Sigmoid colon (tissue), 7 donors: ENCODE data around the gene KIR2DL4. TPM values are rescaled to one million over a fixed set of nuclear protein-coding genes. Genes with fewer than 3 reads are reported as not detected.
"Not testable (repeated sequence)": the region's sequence is repeated elsewhere in the genome, so short reads cannot be mapped to it uniquely, and the experiment has no call there.

Experiments used
- DNase-seq: peaks from one replicate; pipeline ENCODE4 v3.0.0-alpha.2; 2019
- H3K27ac ChIP-seq, 4 donors: fragments of 200-600 bp; sonication (generic); one replicate each; pipeline ENCODE4 v1.5.1; 2016 to 2019; ENCODE audit warnings: mild to moderate bottlenecking in 1 of 4
- H3K27me3 ChIP-seq, 3 donors: fragments of 200-600 bp; sonication (generic); one replicate each; pipeline ENCODE4 v1.5.1; 2019; ENCODE audit warnings: mild to moderate bottlenecking in 1 of 3
- H3K36me3 ChIP-seq, 4 donors: fragments of 200-600 bp; sonication (generic); one replicate each; pipeline ENCODE4 v1.5.1; 2016 to 2019
- H3K4me1 ChIP-seq, 4 donors: fragments of 200-600 bp; sonication (generic); one replicate each; pipeline ENCODE4 v1.5.1; 2017 to 2019
- H3K4me3 ChIP-seq, 4 donors: fragments of 200-600 bp; sonication (generic); one replicate each; pipeline ENCODE4 v1.5.1; 2017 to 2019; ENCODE audit warnings: mild to moderate bottlenecking in 2 of 4, moderate library complexity in 1 of 4
- H3K9me3 ChIP-seq, 4 donors: fragments of 200-600 bp in 3 of 4; sonication (generic) in 3 of 4; one replicate each; pipeline versions ENCODE4 v1.5.1 to v1.6.1; 2013 to 2019
- EP300 ChIP-seq, 4 donors: sonication (generic); formaldehyde crosslinking; IDR thresholded peaks; one replicate each; pipeline ENCODE4 v1.6.1; 2017; ENCODE audit warnings: antibody characterized with exemption in 4 of 4
- POLR2A ChIP-seq, 2 donors: fragments of 450-650 bp; IDR thresholded peaks; one replicate each; pipeline ENCODE4 v1.6.1; 2016; ENCODE audit warnings: antibody characterized with exemption in 2 of 2, mild to moderate bottlenecking in 2 of 2, moderate library complexity in 2 of 2
- POLR2AphosphoS5 ChIP-seq, 4 donors: sonication (generic); formaldehyde crosslinking; IDR thresholded peaks; one replicate each; pipeline ENCODE4 v1.6.1; 2017; ENCODE audit warnings: antibody characterized with exemption in 4 of 4
- WGBS, 2 donors: extraction: QIAGEN DNeasy Blood & Tissue Kit; methylation state at CpG; one replicate each; pipeline ENCODE4 v1.1.7; 2013; 5-methylcytosine and 5-hydroxymethylcytosine counted together
- intact Hi-C: fragments of 100-400 bp; cut with DNase I; formaldehyde crosslinking; loops from one replicate; pipeline ENCODE4 v1.15.1; 2023
- polyA plus RNA-seq, 3 donors: library from polyadenylated mRNA; stranded (reverse); fragments of 200-250 nt; gene quantifications; one replicate each; pipeline ENCODE4 v1.2.3, GENCODE V29; 2013
- total RNA-seq, 4 donors: library from RNA; depleted of rRNA; stranded (reverse); fragments of >200 nt; gene quantifications; one replicate each; pipeline ENCODE4 v1.1.0, GENCODE V29; 2016
- TF ChIP-seq, protein P1 (sequence below), 4 experiments: fragments of 450-650 bp in 3 of 4; fragments of 200-600 bp in 1 of 4; IDR thresholded peaks; one replicate each; pipeline ENCODE4 v1.5.1; 2016 to 2019; ENCODE audit warnings: antibody characterized with exemption in 4 of 4, mild to moderate bottlenecking in 3 of 4, moderate library complexity in 2 of 4
- donor health status: healthy with polysubstance abuse.
- donor health status: Bipolar disorder and iron deficiency.
- donor health status: healthy.

The KIR2DL4 gene
- not detected for total RNA-seq
- under 1 TPM in 1 of 3 donors, not detected in 2; 0.45 TPM for polyA plus RNA-seq

DNA sequence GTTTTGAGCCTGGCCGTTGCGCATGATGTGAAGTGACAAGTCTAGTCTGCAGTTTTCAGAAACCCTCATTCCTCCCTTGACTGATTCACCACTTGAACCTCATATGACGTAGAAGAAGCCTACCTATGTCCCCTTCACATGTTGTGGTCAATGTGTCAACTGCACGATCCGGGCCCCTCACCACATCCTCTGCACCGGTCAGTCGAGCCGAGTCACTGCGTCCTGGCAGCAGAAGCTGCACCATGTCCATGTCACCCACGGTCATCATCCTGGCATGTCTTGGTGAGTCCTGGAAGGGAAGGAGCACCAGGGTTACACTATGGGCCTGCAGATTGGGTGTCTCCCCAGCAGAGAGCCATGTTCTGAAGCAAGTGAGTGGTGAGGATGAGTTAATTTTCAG, at the start of gene KIR2DL4:
Gene KIR2DL4 (plus strand): TSS at position 201 of the 400 bp plus-strand sequence. CDS start 42 bp downstream, at position 243.
- WGBS, 2 donors = 86 to 89% methylated on average over 10 of the region's 10 CpGs
- intact Hi-C loops = no loop called here
- no peak for DNase-seq
- peaks cover 0 to 7% (median 0%) of the 10 kb centered on the region in 3 donors for H3K27me3 ChIP-seq
- H3K36me3 ChIP-seq = no peaks in the 10 kb centered on the region
- no peaks in the 10 kb centered on the region for H3K4me1 ChIP-seq
- no peak within 1 kb of the TSS for H3K27ac ChIP-seq
- H3K4me3 ChIP-seq = no peak within 1 kb of the TSS
- H3K9me3 ChIP-seq = peaks cover 0 to 3% (median under 1%) of the 10 kb centered on the region in 4 donors
- TF ChIP-seq EP300 (IDR thresholded peaks at IDR 0.05) (no peak), POLR2A (IDR thresholded peaks at IDR 0.05) (no peak), POLR2AphosphoS5 (IDR thresholded peaks at IDR 0.05) (no peak)
- TF ChIP-seq, protein P1, sequence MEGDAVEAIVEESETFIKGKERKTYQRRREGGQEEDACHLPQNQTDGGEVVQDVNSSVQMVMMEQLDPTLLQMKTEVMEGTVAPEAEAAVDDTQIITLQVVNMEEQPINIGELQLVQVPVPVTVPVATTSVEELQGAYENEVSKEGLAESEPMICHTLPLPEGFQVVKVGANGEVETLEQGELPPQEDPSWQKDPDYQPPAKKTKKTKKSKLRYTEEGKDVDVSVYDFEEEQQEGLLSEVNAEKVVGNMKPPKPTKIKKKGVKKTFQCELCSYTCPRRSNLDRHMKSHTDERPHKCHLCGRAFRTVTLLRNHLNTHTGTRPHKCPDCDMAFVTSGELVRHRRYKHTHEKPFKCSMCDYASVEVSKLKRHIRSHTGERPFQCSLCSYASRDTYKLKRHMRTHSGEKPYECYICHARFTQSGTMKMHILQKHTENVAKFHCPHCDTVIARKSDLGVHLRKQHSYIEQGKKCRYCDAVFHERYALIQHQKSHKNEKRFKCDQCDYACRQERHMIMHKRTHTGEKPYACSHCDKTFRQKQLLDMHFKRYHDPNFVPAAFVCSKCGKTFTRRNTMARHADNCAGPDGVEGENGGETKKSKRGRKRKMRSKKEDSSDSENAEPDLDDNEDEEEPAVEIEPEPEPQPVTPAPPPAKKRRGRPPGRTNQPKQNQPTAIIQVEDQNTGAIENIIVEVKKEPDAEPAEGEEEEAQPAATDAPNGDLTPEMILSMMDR (IDR thresholded peaks at IDR 0.05) = no peak

DNA sequence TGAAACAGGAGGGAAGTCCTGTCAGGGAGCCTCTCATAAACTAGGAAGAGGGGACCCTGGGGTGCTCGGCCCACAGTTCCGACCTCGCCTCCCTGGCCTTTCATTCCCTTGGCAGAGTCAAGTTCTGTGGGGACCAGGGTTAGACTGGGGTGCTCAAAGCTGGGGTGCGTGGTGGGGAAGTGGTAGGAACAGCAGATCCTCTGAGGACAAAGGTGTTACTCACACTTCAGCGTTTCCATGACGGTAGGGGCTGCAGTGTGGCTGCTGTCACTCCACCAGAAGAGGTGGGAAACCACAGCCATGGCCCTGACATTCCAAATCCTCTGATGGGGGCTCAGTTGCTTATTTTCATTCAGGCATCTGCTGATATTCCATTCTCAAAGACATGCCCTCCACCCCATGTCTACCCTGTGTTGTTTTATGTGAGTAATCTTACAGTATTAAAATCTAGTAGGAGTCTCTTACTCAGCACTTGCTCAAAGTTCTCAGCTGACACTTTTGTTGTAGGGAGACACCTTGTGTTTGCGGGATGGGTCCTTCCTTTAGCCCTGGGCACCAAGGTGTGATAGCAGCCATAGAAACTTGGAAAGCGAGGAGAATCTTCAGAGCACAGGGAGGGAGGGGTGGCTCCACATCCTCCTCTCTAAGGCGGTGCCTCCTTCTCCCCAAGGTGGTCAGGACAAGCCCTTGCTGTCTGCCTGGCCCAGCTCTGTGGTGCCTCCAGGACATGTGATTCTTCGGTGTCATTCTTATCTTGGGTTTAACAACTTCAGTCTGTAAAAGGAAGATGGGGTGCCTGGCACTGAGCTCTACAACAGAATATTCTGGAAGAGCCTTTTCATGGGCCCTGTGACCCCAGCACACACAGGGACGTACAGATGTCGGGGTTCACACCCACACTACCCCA, 47.0 kb upstream of the KIR2DL4 start:
- H3K36me3 ChIP-seq, intact Hi-C loops, DNase-seq, H3K4me1 ChIP-seq, H3K4me3 ChIP-seq, H3K9me3 ChIP-seq, H3K27ac ChIP-seq, H3K27me3 ChIP-seq: not testable (repeated sequence)
- 69 to 79% methylated on average over 11 of the region's 12 CpGs for WGBS, 2 donors

DNA sequence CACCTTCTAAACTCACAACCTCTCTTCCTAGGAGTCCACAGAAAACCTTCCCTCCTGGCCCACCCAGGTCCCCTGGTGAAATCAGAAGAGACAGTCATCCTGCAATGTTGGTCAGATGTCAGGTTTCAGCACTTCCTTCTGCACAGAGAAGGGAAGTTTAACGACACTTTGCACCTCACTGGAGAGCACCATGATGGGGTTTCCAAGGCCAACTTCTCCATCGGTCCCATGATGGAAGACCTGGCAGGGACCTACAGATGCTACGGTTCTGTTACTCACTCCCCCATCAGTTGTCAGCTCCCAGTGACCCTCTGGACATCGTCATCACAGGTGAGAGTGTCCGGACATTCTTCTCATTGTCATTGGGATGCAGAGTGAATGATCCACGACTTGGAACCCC, 44.8 kb upstream of the KIR2DL4 start:
- H3K4me1 ChIP-seq, intact Hi-C loops, H3K9me3 ChIP-seq, H3K27ac ChIP-seq, DNase-seq, H3K36me3 ChIP-seq, H3K4me3 ChIP-seq, H3K27me3 ChIP-seq: not testable (repeated sequence)
- WGBS, 2 donors = 60 to 69% methylated on average over 6 of the region's 6 CpGs

DNA sequence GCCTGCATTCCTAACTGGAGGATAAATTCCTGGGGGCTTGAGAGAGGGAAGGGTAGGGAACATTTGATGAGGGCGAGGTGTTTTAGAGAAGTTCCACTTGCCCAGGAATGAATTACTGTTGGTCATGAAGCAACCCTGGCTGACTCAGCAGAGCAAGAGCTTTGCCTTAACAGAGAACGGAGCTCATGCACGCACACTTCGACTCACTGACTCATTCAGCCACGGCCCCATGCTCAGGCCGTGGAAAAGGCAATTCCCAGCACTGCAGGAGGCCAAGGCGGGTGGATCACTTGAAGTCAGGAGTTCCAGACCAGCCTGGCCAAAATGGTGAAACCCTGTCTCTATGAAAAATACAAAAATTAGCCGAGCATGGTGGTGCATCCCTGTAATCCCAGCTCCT, 39.2 kb upstream of the KIR2DL4 start:
- intact Hi-C loops, DNase-seq, H3K36me3 ChIP-seq, H3K4me1 ChIP-seq, H3K27me3 ChIP-seq, H3K4me3 ChIP-seq, H3K9me3 ChIP-seq, H3K27ac ChIP-seq: not testable (repeated sequence)
- 75 to 81% methylated on average over 8 of the region's 8 CpGs for WGBS, 2 donors

DNA sequence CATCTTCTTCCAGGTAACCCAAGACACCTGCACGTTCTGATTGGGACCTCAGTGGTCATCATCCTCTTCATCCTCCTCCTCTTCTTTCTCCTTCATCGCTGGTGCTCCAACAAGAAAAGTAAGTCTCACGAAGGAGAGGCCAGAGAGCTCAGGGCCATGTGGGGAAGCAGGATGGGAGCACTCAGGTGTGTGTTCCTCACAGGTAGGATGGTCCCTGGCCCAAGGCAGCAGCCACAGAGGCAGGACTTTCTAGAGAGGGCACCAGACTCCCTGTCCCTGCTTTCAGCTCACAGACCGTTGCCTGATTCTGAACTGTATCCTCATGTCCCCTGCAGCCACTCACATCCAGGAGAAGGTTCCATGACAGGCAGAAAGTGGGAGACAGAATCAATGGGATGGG, 36.9 kb upstream of the KIR2DL4 start:
- not testable (repeated sequence) for H3K4me3 ChIP-seq, DNase-seq

DNA sequence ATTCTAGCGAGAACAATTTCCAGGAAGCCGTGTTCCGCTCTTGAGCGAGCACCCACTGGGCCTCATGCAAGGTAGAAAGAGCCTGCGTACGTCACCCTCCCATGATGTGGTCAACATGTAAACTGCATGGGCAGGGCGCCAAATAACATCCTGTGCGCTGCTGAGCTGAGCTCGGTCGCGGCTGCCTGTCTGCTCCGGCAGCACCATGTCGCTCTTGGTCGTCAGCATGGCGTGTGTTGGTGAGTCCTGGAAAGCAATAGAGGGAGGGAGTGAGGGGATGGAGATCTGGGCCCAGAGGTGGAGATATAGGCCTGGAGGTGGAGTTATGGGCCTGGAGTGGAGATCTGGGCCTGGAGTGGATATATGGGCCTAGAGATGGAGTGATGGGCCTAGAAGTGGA, 33.8 kb upstream of the KIR2DL4 start, which contains the start of gene KIR2DL1:
Gene KIR2DL1 (plus strand): TSS at position 148 of the 400 bp plus-strand sequence. CDS start 58 bp downstream, at position 206.
- 92 to 93% methylated on average over 15 of the region's 15 CpGs for WGBS, 2 donors
- H3K4me3 ChIP-seq, DNase-seq, H3K9me3 ChIP-seq, H3K4me1 ChIP-seq, intact Hi-C loops, H3K36me3 ChIP-seq, H3K27me3 ChIP-seq, H3K27ac ChIP-seq: not testable (repeated sequence)

More for the DNA sequence above, 36.9 kb upstream of the KIR2DL4 start:
- H3K4me1 ChIP-seq, H3K36me3 ChIP-seq, H3K27ac ChIP-seq, H3K27me3 ChIP-seq, H3K9me3 ChIP-seq, intact Hi-C loops: not testable (repeated sequence)
- 77 to 81% methylated on average over 4 of the region's 4 CpGs for WGBS, 2 donors

DNA sequence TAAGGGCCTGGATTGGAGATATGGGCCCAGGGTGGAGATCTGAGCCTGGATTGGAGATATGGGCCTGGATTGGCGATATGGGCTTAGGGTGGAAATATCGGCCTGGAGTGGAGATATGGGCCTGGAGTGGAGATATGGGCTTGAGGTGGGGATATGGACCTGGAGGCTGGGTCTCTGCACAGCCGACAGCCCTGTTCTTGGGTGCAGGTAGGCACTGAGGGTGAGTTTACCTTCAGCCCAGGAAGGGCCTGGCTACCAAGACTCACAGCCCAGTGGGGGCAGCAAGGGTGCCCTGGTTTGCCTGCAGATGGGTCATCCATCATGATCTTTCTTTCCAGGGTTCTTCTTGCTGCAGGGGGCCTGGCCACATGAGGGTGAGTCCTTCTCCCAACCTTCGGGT, 32.9 kb upstream of the KIR2DL4 start:
- intact Hi-C loops, DNase-seq, H3K4me3 ChIP-seq, H3K27me3 ChIP-seq, H3K27ac ChIP-seq, H3K9me3 ChIP-seq, H3K4me1 ChIP-seq, H3K36me3 ChIP-seq: not testable (repeated sequence)
- WGBS, 2 donors = 88% methylated on average over 3 to 4 of the region's 4 CpGs

DNA sequence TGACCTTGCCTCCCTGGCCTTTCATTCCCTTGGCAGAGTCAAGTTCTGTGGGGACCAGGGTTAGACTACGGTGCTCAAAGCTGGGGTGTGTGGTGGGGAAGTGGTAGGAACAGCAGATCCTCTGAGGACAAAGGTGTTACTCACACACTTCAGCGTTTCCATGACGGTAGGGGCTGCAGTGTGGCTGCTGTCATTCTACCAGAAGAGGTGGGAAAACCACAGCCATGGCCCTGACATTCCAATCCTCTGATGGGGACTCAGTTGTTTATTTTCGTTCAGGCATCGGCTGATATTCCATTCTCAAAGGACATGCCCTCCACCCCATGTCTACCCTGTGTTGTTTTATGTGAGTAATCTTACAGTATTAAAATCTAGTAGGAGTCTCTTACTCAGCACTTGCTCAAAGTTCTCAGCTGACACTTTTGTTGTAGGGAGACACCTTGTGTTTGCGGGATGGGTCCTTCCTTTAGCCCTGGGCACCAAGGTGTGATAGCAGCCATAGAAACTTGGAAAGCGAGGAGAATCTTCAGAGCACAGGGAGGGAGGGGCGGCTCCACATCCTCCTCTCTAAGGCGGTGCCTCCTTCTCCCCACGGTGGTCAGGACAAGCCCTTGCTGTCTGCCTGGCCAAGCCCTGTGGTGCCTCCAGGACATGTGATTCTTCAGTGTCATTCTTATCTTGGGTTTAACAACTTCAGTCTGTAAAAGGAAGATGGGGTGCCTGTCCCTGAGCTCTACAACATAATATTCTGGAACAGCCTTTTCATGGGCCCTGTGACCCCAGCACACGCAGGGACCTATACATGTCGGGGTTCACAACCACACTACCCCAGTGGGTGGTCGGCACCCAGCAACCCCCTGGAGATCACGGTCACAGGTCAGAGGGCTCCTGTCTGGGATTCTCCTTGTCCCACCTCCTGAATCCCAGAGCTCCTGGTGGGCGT, 32.1 kb upstream of the KIR2DL4 start:
- H3K27ac ChIP-seq, H3K4me3 ChIP-seq, H3K4me1 ChIP-seq, H3K9me3 ChIP-seq, H3K36me3 ChIP-seq, intact Hi-C loops, DNase-seq, H3K27me3 ChIP-seq: not testable (repeated sequence)
- WGBS, 2 donors = 73 to 79% methylated on average over 13 to 14 of the region's 15 CpGs

DNA sequence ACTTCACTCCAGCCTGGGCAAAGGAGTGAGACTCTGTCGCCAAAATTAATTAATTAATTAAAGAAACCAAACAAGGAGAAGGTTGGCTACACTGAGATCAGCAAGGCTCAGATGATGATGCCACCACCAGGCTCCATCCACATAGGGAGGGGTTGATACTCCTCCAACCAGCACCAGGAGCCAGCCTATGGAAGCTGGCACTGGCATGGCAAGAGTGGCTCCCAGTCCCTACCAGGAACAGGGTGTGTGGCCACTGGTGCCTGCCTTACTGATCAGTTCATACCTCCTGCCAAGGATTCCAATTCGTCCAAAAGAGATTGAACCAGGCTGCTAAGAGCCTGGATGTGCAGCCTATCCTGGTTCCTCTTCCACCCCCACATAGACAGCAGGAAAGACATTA, 30.7 kb upstream of the KIR2DL4 start:
- H3K9me3 ChIP-seq, H3K27ac ChIP-seq, H3K4me3 ChIP-seq, DNase-seq, H3K27me3 ChIP-seq, intact Hi-C loops, H3K36me3 ChIP-seq, H3K4me1 ChIP-seq: not testable (repeated sequence)
- WGBS, 2 donors = 40 to 50% methylated on average over 2 of the region's 2 CpGs

DNA sequence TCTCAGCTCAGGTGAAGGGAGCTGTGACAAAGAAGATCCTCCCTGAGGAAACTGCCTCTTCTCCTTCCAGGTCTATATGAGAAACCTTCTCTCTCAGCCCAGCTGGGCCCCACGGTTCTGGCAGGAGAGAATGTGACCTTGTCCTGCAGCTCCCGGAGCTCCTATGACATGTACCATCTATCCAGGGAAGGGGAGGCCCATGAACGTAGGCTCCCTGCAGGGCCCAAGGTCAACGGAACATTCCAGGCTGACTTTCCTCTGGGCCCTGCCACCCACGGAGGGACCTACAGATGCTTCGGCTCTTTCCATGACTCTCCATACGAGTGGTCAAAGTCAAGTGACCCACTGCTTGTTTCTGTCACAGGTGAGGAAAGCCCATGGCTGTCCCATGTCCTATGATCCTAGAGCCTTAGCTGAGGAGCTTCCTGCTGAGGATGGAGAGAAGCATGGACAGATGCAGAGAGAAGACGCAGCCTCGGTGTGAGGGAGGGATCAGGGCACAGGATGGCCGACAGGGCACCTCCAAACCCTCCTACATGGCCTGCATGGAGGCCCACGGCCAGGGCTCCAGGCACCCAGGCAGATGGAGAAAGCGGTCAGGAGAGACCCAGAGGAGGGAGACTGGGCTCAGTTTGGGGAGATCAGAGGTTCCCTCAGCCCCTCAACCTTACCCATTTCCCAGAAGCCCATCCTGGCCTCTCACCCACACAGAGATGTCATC, 28.2 kb upstream of the KIR2DL4 start:
- H3K9me3 ChIP-seq, H3K4me3 ChIP-seq, DNase-seq, H3K27me3 ChIP-seq, H3K4me1 ChIP-seq, H3K36me3 ChIP-seq, H3K27ac ChIP-seq, intact Hi-C loops: not testable (repeated sequence)
- 72 to 81% methylated on average over 12 of the region's 12 CpGs for WGBS, 2 donors
